ENCODE measurements around the gene DCTN5.
"Not testable (repeated sequence)": the region's sequence is repeated elsewhere in the genome, so short reads cannot be mapped to it uniquely, and the experiment has no call there.

The DCTN5 gene

GRCh38 chr16:23694644-23695373 is 53.5 kb downstream of the DCTN5 start:
- DNase-seq: no peak

DNA sequence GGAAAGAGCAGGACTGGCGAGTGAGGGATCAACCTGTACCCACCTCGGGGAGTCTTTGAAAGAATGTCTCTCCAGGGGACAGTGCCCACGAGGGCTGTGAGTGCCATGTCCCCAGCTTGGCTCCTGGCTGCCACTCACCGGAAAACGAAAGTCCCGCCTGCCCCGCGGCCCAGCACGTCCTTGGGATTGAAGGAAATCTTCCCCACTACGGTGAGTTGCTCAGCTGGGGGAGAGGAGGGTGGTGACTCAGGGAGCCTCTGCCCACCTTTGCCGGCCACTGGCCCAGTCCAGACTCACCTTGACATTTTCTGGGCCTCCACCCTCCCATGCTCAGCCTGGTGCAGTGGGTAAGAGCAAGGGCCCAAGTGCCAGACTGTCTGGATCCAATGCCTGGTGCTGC is 54.5 kb downstream of the DCTN5 start:
- no peak for DNase-seq

GRCh38 chr16:23699100-23699499 is 57.8 kb downstream of the DCTN5 start:
- DNase-seq: no peak

DNA sequence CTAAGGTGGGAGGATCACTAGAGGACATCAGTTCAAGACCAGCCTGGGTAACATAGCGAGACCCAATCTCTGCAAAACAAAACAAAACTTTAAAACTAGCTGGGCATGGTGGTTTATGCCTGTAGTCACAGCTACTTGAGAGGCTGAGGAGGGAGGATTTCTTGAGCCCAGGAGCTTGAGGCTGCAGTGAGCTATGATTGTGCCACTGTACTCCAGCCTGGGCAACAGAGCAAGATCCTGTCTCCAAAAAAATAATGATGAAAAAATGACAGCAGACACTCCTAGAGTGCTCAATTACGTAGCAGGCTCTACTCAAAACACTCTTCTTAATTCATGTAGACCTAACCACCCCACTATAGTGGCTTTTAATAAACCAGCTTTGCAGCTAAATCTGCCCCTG is 58.8 kb downstream of the DCTN5 start:
- DNase-seq: no peak

DNA sequence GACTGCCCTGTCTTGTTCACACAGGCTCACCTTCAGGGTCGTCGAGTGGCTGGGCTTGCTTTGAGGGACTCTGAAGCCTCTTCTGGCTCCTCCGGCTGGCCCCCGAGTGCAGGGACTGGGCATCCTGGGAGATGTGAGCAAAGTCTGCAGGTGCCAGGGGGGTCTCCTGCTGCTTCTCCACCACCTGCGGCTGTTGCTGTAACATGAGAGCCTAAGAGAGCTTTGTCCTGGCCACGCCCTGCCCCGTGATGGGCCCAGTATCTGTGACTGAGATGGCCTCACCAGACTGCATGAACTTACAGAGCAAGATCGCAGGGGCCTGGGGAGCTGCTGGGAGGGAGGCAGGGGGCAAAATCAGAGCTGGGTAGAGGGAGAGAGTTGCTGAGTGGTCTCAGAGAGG is 59.2 kb downstream of the DCTN5 start:
- no peak for DNase-seq

- no peak for DNase-seq
These were observed 59.8 kb downstream of the DCTN5 start for GRCh38 chr16:23701045-23701444.

DNA sequence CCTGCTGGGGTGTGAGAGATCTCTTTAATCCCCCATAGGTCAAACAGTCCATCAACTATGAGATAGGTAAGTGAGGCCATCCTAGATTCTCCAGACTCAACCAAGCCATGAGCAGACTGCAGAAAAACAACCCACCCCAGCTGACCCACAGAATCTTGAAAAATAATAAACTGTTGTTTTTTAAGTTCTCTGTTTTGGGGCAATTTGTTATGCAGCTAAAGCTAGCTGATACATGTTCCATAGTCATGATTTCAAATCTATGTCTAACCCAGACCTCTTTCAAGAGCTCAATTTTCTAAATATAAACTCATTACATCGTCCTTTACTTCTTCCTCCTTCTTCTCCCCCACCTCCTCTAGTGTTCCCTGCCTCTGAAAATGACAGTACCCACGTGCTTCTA is 61.7 kb downstream of the DCTN5 start:
- DNase-seq: no peak

- DNase-seq: no peak
These were observed 63.7 kb downstream of the DCTN5 start for GRCh38 chr16:23704772-23705516.

DNA sequence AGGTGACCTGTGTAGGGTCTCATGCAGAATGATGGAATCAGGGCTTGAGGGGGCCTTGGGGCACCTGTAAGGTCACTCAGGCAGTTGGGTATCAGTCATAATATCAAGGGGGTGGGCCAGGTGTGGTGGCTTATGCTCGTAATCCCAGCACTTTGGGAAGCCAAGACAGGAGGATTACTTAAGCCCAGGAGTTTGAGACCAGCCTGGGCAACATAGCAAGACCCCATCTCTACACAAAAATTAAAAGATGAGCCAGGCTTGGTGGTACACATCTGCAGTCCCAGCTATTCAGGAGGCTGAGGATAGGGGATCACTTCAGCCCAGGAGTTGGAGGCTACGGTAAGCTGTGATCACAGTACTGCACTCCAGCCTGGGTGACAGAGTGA is 64.2 kb downstream of the DCTN5 start:
- no peak for DNase-seq

GRCh38 chr16:23706439-23706838 is 65.2 kb downstream of the DCTN5 start:
- no peak for DNase-seq

- DNase-seq: no peak
These were observed 68.3 kb downstream of the DCTN5 start for GRCh38 chr16:23709536-23709935.

DNA sequence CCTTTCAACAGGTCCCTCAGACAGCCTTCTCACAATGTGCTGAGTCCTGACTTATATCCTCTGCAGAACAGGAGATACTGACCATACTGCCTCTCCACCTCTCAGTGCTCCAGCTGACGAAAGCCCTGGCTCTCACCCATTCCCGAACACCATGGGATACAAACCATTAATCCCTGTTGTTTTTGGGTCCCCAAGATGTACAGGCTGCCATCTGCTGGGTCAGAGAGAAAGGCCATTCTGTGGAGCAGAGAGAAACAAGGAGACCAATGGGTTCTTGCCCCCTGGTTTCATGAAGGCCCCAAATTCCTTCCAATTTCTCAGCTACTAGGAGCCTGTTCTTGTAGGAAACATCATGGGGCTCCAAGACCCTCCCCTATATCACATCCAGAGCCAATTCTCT is 68.7 kb downstream of the DCTN5 start:
- no peak for DNase-seq

- DNase-seq: no peak
These were observed 69.2 kb downstream of the DCTN5 start for GRCh38 chr16:23710504-23710903.

GRCh38 chr16:23711785-23712184 is 70.5 kb downstream of the DCTN5 start:
- DNase-seq: no peak

- DNase-seq: no peak
These were observed 71.7 kb downstream of the DCTN5 start, which contains the start of gene ERN2 for GRCh38 chr16:23712976-23713375. ERN2 (minus strand) TSS chr16:23713222; CDS start chr16:23713187, 35 bp downstream.

DNA sequence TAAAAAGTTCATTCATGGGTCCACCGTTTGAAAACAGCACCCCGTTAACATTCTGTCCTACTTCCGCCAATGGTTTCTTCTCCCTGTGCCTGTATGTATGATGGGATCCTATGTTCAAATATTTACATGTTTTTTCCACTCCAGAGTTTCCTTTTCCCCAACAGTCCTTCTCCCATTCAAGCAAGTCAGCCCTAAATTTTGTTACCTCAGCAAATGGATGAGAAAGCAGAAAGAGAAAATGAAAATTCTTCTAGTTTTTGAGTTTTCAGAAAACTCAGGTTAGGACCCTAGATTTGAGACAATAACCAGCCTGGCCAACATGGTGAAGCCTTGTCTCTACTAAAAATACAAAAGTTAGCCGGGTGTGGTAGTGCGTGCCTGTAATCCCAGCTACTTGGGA is 75.2 kb downstream of the DCTN5 start:
- no peak for DNase-seq

- DNase-seq: not testable (repeated sequence)
These were observed 81.5 kb downstream of the DCTN5 start for GRCh38 chr16:23722613-23723240.

DNA sequence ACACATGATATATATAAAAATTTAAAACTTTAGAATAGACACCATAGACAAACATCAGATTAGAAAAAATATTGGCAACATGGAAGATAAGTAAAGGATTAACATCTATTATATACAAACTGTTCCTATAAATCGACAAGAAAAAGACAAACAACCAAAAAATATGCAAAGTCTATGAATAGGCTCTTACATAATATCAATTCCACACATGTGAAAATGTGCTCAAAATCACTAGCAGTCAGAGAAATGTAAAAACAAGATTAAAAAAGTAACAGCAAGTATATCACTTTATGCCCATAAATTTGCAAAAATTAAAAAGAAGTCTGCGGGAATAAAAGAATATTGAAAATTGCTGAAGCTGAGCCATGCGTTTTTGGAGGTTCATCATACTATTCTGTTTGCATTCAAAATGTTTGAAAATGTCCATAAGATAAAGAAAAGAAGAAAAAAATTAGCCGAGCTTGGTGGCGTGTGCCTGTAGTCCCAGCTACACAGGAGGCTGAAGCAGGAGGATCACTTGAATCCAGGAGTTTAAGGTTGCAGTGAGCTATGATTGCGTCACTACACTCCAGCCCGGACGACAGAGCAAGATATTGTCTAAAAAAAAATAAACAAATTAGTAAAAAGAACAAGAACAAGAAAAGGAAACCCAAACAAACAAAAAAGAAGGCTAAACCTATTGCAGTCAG is 83.0 kb downstream of the DCTN5 start:
- DNase-seq: no peak

DNA sequence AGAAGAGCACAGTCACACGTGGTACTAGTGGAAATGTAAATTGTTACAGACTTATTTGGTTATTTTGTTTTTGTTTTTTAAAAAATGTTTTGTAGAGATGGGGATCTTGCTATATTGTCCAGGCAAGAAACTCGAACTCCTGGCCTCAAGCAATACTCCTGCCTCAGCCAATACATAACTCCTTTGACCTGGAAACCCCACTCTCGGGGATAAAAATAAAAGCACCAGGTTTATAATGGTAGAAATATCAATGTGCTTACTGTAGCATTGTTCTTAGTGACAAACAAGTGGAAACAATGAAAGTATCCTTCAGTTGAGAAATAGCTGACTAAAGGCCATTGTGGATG is 83.5 kb downstream of the DCTN5 start:
- DNase-seq: no peak

DNA sequence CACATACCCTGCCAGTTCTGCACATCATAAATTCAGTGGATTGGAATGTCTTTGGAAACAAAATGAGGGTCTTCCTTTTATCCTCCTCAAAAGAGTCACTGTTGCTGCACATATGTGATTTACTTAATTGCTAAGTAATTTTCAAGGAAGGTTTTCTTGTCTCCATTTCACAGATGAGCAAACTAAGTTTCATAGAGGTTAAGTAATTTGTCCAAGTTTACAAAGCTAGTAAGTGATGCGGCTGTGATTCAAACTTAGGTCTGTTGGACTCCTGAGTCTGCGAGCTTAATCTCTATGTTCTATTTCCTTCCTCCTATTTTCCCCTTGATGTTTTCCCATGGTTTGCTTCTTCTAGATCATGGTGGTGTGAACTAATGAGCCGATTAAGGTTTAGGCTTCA is 85.4 kb downstream of the DCTN5 start:
- no peak for DNase-seq
